GM19240 (cell line): ENCODE results near the gene PLEKHA5.
"Not testable (repeated sequence)": the region's sequence is repeated elsewhere in the genome, so short reads cannot be mapped to it uniquely, and the experiment has no call there.

Experiments used
- DNase-seq: peaks from one replicate; pipeline ENCODE4 v3.0.0; 2011; ENCODE audit warnings: low spot score; ENCODE audit not compliant: insufficient read length

Gene PLEKHA5

GRCh38 chr12:19129486-19130223, at the start of gene PLEKHA5:
Gene PLEKHA5, plus strand, starts transcription at chr12:19129733. Its CDS starts 67 bp downstream, at chr12:19129800.
- DNase-seq = peak; percentile 10

- DNase-seq = no peak
These were observed 48.6 kb upstream of the PLEKHA5 start for GRCh38 chr12:19080918-19081317.

GRCh38 chr12:19082365-19082911, 47.1 kb upstream of the PLEKHA5 start:
- DNase-seq = no peak

- no peak for DNase-seq
These were observed 45.0 kb upstream of the PLEKHA5 start for GRCh38 chr12:19084547-19084946.

- DNase-seq = no peak
These were observed 44.4 kb upstream of the PLEKHA5 start for GRCh38 chr12:19085090-19085489.

- no peak for DNase-seq
These were observed 40.9 kb upstream of the PLEKHA5 start for GRCh38 chr12:19088606-19089005.

- DNase-seq = not testable (repeated sequence)
These were observed 37.1 kb upstream of the PLEKHA5 start for GRCh38 chr12:19092482-19092881.

- DNase-seq = no peak
These were observed 36.3 kb upstream of the PLEKHA5 start for GRCh38 chr12:19093218-19093617.

GRCh38 chr12:19095331-19095730, 34.2 kb upstream of the PLEKHA5 start:
- no peak for DNase-seq

- DNase-seq = no peak
These were observed 33.6 kb upstream of the PLEKHA5 start for GRCh38 chr12:19095756-19096480.

- no peak for DNase-seq
These were observed 24.1 kb upstream of the PLEKHA5 start for GRCh38 chr12:19105463-19105862.

- DNase-seq = no peak
These were observed 21.8 kb upstream of the PLEKHA5 start for GRCh38 chr12:19107750-19108149.

- DNase-seq = no peak
These were observed 19.2 kb upstream of the PLEKHA5 start for GRCh38 chr12:19110221-19110940.

- no peak for DNase-seq
These were observed 16.1 kb upstream of the PLEKHA5 start for GRCh38 chr12:19113464-19113863.

- DNase-seq = no peak
These were observed 14.2 kb upstream of the PLEKHA5 start for GRCh38 chr12:19115285-19115684.

- no peak for DNase-seq
These were observed 10.1 kb upstream of the PLEKHA5 start for GRCh38 chr12:19119440-19119839.

GRCh38 chr12:19120795-19121194, 8.7 kb upstream of the PLEKHA5 start:
- no peak for DNase-seq

- no peak for DNase-seq
These were observed 8.0 kb upstream of the PLEKHA5 start for GRCh38 chr12:19121449-19122018.

GRCh38 chr12:19125325-19125724, 4.2 kb upstream of the PLEKHA5 start:
- no peak for DNase-seq

- DNase-seq = no peak
These were observed 2.3 kb upstream of the PLEKHA5 start for GRCh38 chr12:19127270-19127669.

- DNase-seq = no peak
These were observed 1.0 kb upstream of the PLEKHA5 start for GRCh38 chr12:19128485-19128884.

GRCh38 chr12:19129122-19129485, 429 bp upstream of the PLEKHA5 start:
- no peak for DNase-seq
